CD4-positive, alpha-beta memory T cell (primary cell): ENCODE measurements around the gene NELFE. TPM values are rescaled to one million over a fixed set of nuclear protein-coding genes. Genes with fewer than 3 reads are reported as not detected.
"Not testable (repeated sequence)": the region's sequence is repeated elsewhere in the genome, so short reads cannot be mapped to it uniquely, and the experiment has no call there.

Experiments used
- CTCF ChIA-PET: fragments of 350-600 bp; sonication (Branson Sonifier 250); formaldehyde crosslinking; loops from one replicate; lab custom pipeline; 2021; ENCODE audit warnings: inconsistent platforms; ENCODE audit not compliant: partially characterized antibody; lab: Charles Lee
- POLR2A ChIA-PET: fragments of 350-600 bp; sonication (Branson Sonifier 250); formaldehyde crosslinking; loops from one replicate; lab custom pipeline; 2021; ENCODE audit not compliant: partially characterized antibody; lab: Charles Lee
- DNase-seq, 5 donors: peaks; one replicate each; pipeline versions ENCODE4 v3.0.0 to v3.0.0-alpha.2; 2020 to 2022; ENCODE audit warnings: mixed read lengths in 1 of 5
- H3K27ac ChIP-seq: one replicate; pipeline ENCODE4 v1.7.0; 2013; ENCODE audit warnings: low read depth, low read length
- H3K27me3 ChIP-seq: 2 replicates; pipeline ENCODE4 v1.7.0; 2013; ENCODE audit warnings: mild to moderate bottlenecking, low read length, moderate library complexity; ENCODE audit not compliant: insufficient read depth
- H3K36me3 ChIP-seq: 2 replicates; pipeline ENCODE4 v1.7.0; 2013; ENCODE audit warnings: mild to moderate bottlenecking, low read length, moderate library complexity; ENCODE audit not compliant: insufficient read depth
- H3K4me1 ChIP-seq: 2 replicates; pipeline ENCODE4 v1.7.0; 2013; ENCODE audit warnings: mild to moderate bottlenecking, low read length, moderate library complexity; ENCODE audit not compliant: insufficient read depth
- H3K4me3 ChIP-seq, 2 donors: one replicate each; pipeline ENCODE4 v1.7.0; 2013; ENCODE audit warnings: low read length in 2 of 2, mild to moderate bottlenecking in 1 of 2
- H3K9me3 ChIP-seq, 2 donors: one replicate each; pipeline ENCODE4 v1.7.0; 2013; ENCODE audit warnings: low read length in 2 of 2, control low read depth in 1 of 2; ENCODE audit not compliant: control insufficient read depth in 1 of 2
- H3K27ac Mint-ChIP-seq, 7 donors: one replicate each; pipeline ENCODE4 v1.8.0; 2020 to 2021; ENCODE audit warnings: mixed read lengths in 7 of 7, mild to moderate bottlenecking in 6 of 7, inconsistent platforms in 3 of 7, moderate library complexity in 3 of 7
- H3K27me3 Mint-ChIP-seq, 2 donors: one replicate each; pipeline ENCODE4 v1.8.0; 2020 to 2021; ENCODE audit warnings: mixed read lengths in 2 of 2
- H3K36me3 Mint-ChIP-seq, 2 donors: one replicate each; pipeline ENCODE4 v1.8.0; 2020 to 2021; ENCODE audit warnings: mixed read lengths in 2 of 2, inconsistent platforms in 1 of 2, mild to moderate bottlenecking in 1 of 2
- H3K4me1 Mint-ChIP-seq, 4 donors: one replicate each; pipeline ENCODE4 v1.8.0; 2020 to 2021; ENCODE audit warnings: mixed read lengths in 4 of 4, mild to moderate bottlenecking in 1 of 4
- H3K4me3 Mint-ChIP-seq, 8 donors: one replicate each; pipeline ENCODE4 v1.8.0; 2020 to 2021; ENCODE audit warnings: mixed read lengths in 8 of 8, mild to moderate bottlenecking in 7 of 8, moderate library complexity in 6 of 8, inconsistent platforms in 3 of 8
- H3K9me3 Mint-ChIP-seq, 8 donors: one replicate each; pipeline ENCODE4 v1.8.0; 2020 to 2021; ENCODE audit warnings: mixed read lengths in 8 of 8, mild to moderate bottlenecking in 5 of 8, inconsistent platforms in 3 of 8, moderate library complexity in 1 of 8
- intact Hi-C: fragments of 100-400 bp; cut with micrococcal nuclease; formaldehyde crosslinking; loops from one replicate; pipeline ENCODE4 v1.15.1; 2023
- polyA plus RNA-seq, 2 donors: library from polyadenylated mRNA; unstranded; fragments of 300-500 nt; fragmentation: Illumina TruSeq; gene quantifications; one replicate each; pipeline ENCODE4 v1.2.3, GENCODE V29; 2021
- total RNA-seq, 2 experiments: library from RNA; stranded (reverse); gene quantifications; one replicate each; pipeline ENCODE4 v1.2.3, GENCODE V29; 2021

The NELFE gene
- total and polyA plus RNA-seq, 4 experiments from 2014 or later: 45.8 to 78.5 (median 58.0) TPM

DNA sequence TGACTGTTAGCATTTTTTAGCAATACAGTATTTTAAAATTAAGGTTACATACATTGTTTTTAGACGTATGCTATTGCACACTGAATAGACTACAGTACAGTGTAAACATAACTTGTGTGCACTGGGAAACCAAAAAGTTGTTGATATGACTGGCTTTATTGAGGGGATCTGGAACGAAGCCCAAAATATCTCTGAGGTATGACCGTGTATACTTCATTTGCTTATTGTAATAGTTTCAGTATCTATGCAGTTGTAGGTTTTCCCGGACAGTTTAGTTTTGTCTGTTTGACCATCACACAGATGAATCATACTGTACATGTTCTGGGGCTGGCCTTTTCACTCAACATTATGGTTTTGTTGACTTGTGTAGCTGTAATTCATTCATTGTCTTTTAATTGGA lies 50.0 kb downstream of the NELFE start:
- H3K27me3 ChIP-seq: no peaks in the 10 kb centered on the region
- Mint-ChIP-seq H3K9me3 (peaks cover 0 to 2% (median 0%) of the 10 kb centered on the region in 8 donors), H3K4me1 (no peaks in the 10 kb centered on the region), H3K27ac (no peak overlapping the region), H3K36me3 (no peaks in the 10 kb centered on the region), H3K27me3 (peaks cover 0 to 11% of the 10 kb centered on the region in 2 donors), H3K4me3 (no peak overlapping the region)
- no peaks in the 10 kb centered on the region for H3K36me3 ChIP-seq
- POLR2A ChIA-PET: interaction anchor here (1.0 kb wide), 1 partner anchor 10 kb away, joined by 3 read pairs; no protein-coding TSS in a partner anchor
- H3K9me3 ChIP-seq: no peaks in the 10 kb centered on the region
- H3K27ac ChIP-seq: no peak overlapping the region
- intact Hi-C loops: no loop called here
- CTCF ChIA-PET: no interaction called here
- no peak overlapping the region for H3K4me3 ChIP-seq
- no peaks in the 10 kb centered on the region for H3K4me1 ChIP-seq
- no peak for DNase-seq

DNA sequence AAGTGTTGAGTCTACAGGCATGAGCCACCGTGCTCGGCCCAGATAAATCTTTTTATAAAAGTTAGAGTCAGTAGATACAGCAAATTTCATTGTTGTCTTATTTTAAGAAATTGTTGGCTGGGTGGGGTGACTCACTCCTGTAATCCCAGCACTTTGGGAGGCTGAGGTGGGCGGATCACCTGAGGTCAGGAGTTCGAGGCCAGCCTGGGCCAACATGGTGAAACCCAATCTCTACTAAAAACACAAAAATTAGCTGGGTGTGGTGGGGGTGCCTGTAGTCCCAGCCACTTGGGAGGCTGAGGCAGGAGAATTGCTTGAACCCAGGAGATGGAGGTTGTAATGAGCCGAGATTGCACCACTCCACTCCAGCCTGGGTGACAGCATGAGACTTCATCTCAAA lies 50.5 kb downstream of the NELFE start:
- H3K27ac Mint-ChIP-seq, CTCF ChIA-PET, H3K9me3 Mint-ChIP-seq, H3K4me3 ChIP-seq, H3K9me3 ChIP-seq, intact Hi-C loops, H3K27ac ChIP-seq, H3K36me3 Mint-ChIP-seq, H3K4me1 Mint-ChIP-seq, H3K4me3 Mint-ChIP-seq, DNase-seq, H3K27me3 ChIP-seq, H3K4me1 ChIP-seq, H3K36me3 ChIP-seq: not testable (repeated sequence)
- POLR2A ChIA-PET: interaction anchor here (1.0 kb wide), 1 partner anchor 10 kb away, joined by 3 read pairs; no protein-coding TSS in a partner anchor
- peaks cover 0 to 11% of the 10 kb centered on the region in 2 donors for H3K27me3 Mint-ChIP-seq

DNA sequence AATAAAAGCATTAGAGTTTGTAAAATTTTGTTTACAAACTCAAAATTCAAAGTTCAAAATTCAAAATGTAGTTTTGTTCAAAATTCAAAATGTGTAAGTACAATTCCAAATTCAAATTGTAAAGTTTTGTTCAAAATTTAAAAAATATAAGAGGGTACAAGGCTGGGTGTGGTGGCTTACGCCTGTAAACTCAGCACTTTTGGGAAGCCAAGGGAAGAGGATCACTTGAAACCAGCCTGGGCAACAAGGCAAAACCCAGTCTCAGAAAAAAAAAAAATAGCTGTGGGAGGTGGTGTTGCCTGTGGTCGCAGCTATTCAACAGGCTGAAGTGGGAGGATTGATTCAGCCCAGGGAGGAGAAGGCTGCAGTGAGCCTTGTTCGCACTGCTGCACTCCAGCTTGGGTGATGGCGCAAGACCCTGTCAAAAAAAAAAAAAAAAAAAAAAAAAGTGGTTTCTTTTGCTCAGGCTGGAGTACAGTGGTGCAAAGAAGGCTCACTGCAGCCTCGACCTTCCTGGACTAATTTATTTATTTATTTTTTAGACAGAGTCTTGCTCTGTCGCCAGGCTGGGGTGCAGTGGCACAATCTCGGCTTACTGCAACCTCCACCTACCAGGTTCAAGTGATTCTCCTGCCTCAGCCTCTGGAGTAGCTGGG lies 51.5 kb downstream of the NELFE start:
- H3K4me3 ChIP-seq: no peak overlapping the region
- intact Hi-C loops: no loop called here

GRCh38 chr6:31906727-31907126 lies 52.0 kb downstream of the NELFE start:
- H3K4me3 ChIP-seq, H3K36me3 ChIP-seq, H3K4me1 ChIP-seq, H3K36me3 Mint-ChIP-seq, H3K9me3 Mint-ChIP-seq, H3K9me3 ChIP-seq, H3K4me3 Mint-ChIP-seq, H3K27me3 Mint-ChIP-seq, intact Hi-C loops, H3K27ac Mint-ChIP-seq, DNase-seq, H3K27me3 ChIP-seq, H3K27ac ChIP-seq: not testable (repeated sequence)
- ChIA-PET CTCF (interaction anchor here (0.7 kb wide), 1 partner anchor 1444 kb away, joined by 4 read pairs; no protein-coding TSS in a partner anchor), POLR2A (interaction anchor here (0.7 kb wide), 1 partner anchor 13 kb away, joined by 3 read pairs; no protein-coding TSS in a partner anchor)
- H3K4me1 Mint-ChIP-seq: peaks cover 7 to 11% (median 8%) of the 10 kb centered on the region in 4 donors

More for the DNA sequence above, 51.5 kb downstream of the NELFE start:
- H3K4me3 Mint-ChIP-seq: no peak overlapping the region
- ChIA-PET CTCF (interaction anchor here (0.7 kb wide), 1 partner anchor 1444 kb away, joined by 4 read pairs; no protein-coding TSS in a partner anchor), POLR2A (interaction anchor here (0.7 kb wide), 1 partner anchor 12 kb away, joined by 3 read pairs; no protein-coding TSS in a partner anchor)
- peaks cover 0 to under 1% (median 0%) of the 10 kb centered on the region in 8 donors for H3K9me3 Mint-ChIP-seq
- peaks cover 0 to 10% of the 10 kb centered on the region in 2 donors for H3K27me3 Mint-ChIP-seq
- no peaks in the 10 kb centered on the region for H3K9me3 ChIP-seq
- peaks cover 7 to 10% (median 8%) of the 10 kb centered on the region in 4 donors for H3K4me1 Mint-ChIP-seq
- H3K4me1 ChIP-seq: peaks cover 7% of the 10 kb centered on the region
- no peaks in the 10 kb centered on the region for H3K36me3 ChIP-seq
- DNase-seq: no peak
- no peaks in the 10 kb centered on the region for H3K36me3 Mint-ChIP-seq
- no peaks in the 10 kb centered on the region for H3K27me3 ChIP-seq
- no peak overlapping the region for H3K27ac Mint-ChIP-seq
- H3K27ac ChIP-seq: no peak overlapping the region

GRCh38 chr6:31906122-31906521 lies 52.6 kb downstream of the NELFE start:
- Histone ChIP-seq H3K9me3 (no peaks in the 10 kb centered on the region), H3K4me3 (no peak overlapping the region), H3K4me1 (peaks cover 10% of the 10 kb centered on the region), H3K36me3 (no peaks in the 10 kb centered on the region), H3K27ac (no peak overlapping the region), H3K27me3 (no peaks in the 10 kb centered on the region)
- intact Hi-C loops: no loop called here
- POLR2A ChIA-PET: no interaction called here
- Mint-ChIP-seq H3K36me3 (peaks cover 0 to 1% of the 10 kb centered on the region in 2 donors), H3K9me3 (no peaks in the 10 kb centered on the region), H3K27ac (peak overlapping the region in 1 of 7 donors; percentile 46), H3K4me1 (peaks cover 7 to 12% (median 9%) of the 10 kb centered on the region in 4 donors), H3K27me3 (peaks cover 0 to 6% of the 10 kb centered on the region in 2 donors), H3K4me3 (no peak overlapping the region)
- CTCF ChIA-PET: no interaction called here
- no peak for DNase-seq

DNA sequence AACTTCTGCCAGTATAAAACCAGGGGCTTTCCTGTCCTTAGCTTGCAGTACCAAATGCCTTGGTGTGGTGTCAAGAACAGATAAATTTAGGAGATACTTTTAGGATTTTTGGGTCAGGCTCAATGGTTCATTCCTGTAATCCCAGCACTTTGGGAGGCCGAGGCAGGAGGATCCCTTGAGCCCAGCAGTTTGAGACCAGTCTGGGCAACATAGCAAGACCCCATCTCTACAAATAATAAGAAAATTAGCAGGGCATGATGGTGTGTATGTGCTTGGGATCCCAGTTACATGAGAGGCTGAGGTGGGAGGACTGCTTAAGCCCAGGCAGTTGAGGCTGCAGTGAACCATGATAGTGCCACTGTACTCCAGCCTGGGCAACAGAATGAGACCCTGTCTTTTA lies 53.7 kb downstream of the NELFE start:
- Mint-ChIP-seq H3K4me3 (no peak overlapping the region), H3K36me3 (peaks cover 0 to 1% of the 10 kb centered on the region in 2 donors), H3K4me1 (peaks cover 7 to 13% (median 9%) of the 10 kb centered on the region in 4 donors), H3K27ac (no peak overlapping the region), H3K27me3 (peaks cover 0 to 6% of the 10 kb centered on the region in 2 donors), H3K9me3 (no peaks in the 10 kb centered on the region)
- Histone ChIP-seq H3K27me3 (no peaks in the 10 kb centered on the region), H3K36me3 (no peaks in the 10 kb centered on the region), H3K4me1 (peaks cover 14% of the 10 kb centered on the region), H3K27ac (no peak overlapping the region), H3K9me3 (no peaks in the 10 kb centered on the region), H3K4me3 (no peak overlapping the region)
- ChIA-PET CTCF (interaction anchor here (0.5 kb wide), 1 partner anchor 36 kb away, joined by 4 read pairs; no protein-coding TSS in a partner anchor), POLR2A (no interaction called here)
- intact Hi-C loops: no loop called here
- no peak for DNase-seq

GRCh38 chr6:31903957-31904356 lies 54.8 kb downstream of the NELFE start:
- Mint-ChIP-seq H3K4me1 (peaks cover 11 to 24% (median 16%) of the 10 kb centered on the region in 4 donors), H3K9me3 (no peaks in the 10 kb centered on the region), H3K36me3 (peaks cover 0 to 1% of the 10 kb centered on the region in 2 donors), H3K27ac (peak overlapping the region in 3 of 7 donors; percentile 4 to 71 (median 36)), H3K4me3 (peak overlapping the region in 2 of 8 donors; percentile 24 to 35), H3K27me3 (peaks cover 0 to 5% of the 10 kb centered on the region in 2 donors)
- no peaks in the 10 kb centered on the region for H3K36me3 ChIP-seq
- no peaks in the 10 kb centered on the region for H3K9me3 ChIP-seq
- no peak for DNase-seq
- H3K4me3 ChIP-seq: no peak overlapping the region
- H3K27me3 ChIP-seq: no peaks in the 10 kb centered on the region
- CTCF ChIA-PET: interaction anchor here (1.0 kb wide), 1 partner anchor 48 kb away, joined by 5 read pairs; no protein-coding TSS in a partner anchor
- POLR2A ChIA-PET: interaction anchor here (0.7 kb wide), 1 partner anchor 68 kb away, joined by 3 read pairs; a partner anchor contains a TSS
- intact Hi-C loops: no loop called here
- H3K4me1 ChIP-seq: peaks cover 24% of the 10 kb centered on the region
- H3K27ac ChIP-seq: no peak overlapping the region
